Myocyte (in vitro differentiated cells): ENCODE results near the gene FKBP1C. TPM values are rescaled to one million over a fixed set of nuclear protein-coding genes. Genes with fewer than 3 reads are reported as not detected.
"Not testable (repeated sequence)": the region's sequence is repeated elsewhere in the genome, so short reads cannot be mapped to it uniquely, and the experiment has no call there.

Experiments
- DNase-seq: peaks from one replicate; pipeline ENCODE4 v3.0.0-alpha.2; 2012; ENCODE audit warnings: low read depth
- polyA plus RNA-seq: library from polyadenylated mRNA; unstranded; fragments of >200 nt; gene quantifications from one replicate; pipeline ENCODE4 v1.2.1, GENCODE V29; 2012; ENCODE audit warnings: missing spikeins
- total RNA-seq: library from RNA; depleted of rRNA; stranded (reverse); fragments of >200 nt; gene quantifications from 2 replicates; pipeline ENCODE4 v1.2.3, GENCODE V29; 2014

The FKBP1C gene
- total RNA-seq, result 0.43 and 0.52 TPM in 2 replicates
- polyA plus RNA-seq, result 2.3 TPM

GRCh38 chr6:63211343-63211742, at the start of gene FKBP1C:
TSS of gene FKBP1C (plus strand) at chr6:63211469.
- DNase-seq, result not testable (repeated sequence)

- not testable (repeated sequence) for DNase-seq
Measured at GRCh38 chr6:63164047-63164803, 47.0 kb upstream of the FKBP1C start.

GRCh38 chr6:63174173-63174572, 37.1 kb upstream of the FKBP1C start:
- DNase-seq, result no peak

DNA sequence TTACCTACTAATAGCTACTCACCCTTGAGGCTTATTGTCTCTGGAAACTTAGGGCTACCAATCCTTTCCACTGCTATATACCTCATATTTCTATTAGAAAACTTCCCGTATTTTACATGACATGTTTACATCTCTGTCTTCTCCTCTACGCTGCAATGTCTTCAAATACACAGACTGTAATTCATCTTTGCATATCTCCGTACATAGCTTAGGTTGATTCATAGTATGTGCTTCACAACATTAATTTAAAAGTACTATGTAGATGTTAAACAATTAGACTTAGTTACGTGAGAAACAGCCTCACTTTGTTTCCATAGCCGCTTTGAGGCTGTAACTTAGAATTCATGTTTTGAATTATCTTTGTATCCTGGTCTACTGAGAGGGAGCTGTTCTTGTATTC, 35.1 kb upstream of the FKBP1C start:
- no peak for DNase-seq

DNA sequence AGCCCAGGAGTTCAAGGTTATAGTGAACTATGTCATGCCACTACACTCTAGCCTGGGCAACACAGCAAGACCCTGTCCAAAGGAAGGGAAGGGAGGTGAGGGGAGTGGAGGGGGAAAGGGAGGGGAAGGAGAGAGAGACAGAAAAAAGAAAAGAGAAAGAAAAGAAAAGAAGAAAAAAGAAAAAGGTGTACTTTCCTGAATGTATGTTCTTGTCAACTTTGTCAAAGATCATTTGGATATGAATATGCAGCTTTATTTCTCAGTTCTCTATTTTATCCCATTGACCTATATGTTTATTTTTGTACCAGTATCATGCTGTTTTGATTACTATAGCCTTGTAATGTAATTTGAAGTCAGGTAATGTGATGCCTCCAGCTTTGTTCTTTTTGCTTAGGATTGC, 30.9 kb upstream of the FKBP1C start:
- DNase-seq, result no peak

DNA sequence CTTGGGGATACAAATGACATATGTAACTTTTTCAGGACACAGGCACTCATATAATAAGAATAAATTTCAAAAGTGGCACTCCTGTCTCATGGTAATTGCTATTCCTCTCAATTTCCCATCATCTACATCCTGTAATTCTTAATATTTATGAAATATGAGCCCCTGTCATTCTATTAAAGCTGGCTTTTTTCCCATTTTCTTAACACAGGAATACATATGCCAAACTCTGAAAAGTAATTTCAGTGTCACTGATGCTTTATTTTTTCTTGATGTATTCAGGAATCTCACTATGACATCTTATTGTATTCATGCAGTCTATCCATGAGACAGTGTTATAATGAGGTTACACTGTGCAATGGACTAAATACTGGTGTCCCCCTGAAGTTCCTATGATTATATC, 24.3 kb upstream of the FKBP1C start:
- no peak for DNase-seq

DNA sequence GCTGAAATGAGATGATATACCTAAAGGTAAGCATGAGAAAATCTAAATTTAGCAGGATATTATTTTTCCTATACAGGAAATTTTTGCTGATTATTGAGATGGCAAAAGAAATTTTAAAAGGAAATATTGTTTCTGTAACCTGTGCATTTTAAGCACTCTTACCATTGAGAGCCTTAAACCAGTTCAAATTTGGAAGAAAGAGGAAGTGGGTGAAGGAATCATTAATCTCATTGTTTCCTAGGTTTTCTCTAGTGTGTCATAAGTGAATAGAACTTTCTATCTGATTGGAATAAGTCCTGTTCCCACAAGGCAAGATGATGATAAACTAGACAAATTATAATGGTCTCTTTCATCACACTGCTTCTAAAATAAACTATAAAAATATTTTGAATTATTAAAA, 22.4 kb upstream of the FKBP1C start:
- DNase-seq, result no peak

- no peak for DNase-seq
Measured at GRCh38 chr6:63193324-63193723, 17.9 kb upstream of the FKBP1C start.

DNA sequence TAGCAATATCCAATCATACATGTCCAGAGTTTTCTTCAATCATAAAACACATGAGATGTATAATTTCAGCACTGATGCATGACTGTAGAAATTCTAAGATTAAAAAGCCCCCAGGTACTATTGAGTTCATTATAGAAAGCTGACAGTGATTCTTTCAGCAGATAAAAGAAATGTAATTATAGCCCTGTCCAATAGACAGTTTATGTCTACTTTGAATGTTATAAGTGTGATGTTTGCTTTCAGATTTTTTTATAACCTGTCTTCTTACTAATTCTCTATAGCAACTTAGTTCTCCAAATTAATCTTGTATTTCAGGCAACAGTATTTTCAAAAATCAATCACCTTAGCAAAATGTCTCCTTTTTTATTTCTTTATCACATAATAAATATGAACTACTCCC, 13.5 kb upstream of the FKBP1C start:
- DNase-seq, result no peak

DNA sequence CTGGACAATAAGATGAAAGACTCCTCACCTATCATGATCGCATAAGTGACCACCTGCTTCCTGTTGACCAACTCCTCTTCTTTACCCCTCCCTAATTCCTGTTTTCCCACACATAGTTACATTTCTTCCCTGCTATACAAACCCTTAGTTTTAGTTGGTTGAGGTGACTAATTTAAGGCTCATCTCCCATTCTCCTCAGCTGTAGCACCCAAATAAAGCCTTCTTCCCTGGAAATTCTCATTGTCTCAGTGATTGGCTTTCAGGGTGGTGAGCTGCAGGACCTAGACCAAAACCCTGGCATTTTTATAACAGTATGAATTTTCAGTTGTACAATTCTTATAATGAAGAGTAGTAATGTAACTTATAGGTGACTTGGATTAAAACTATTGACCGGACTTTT, 2.1 kb downstream of the FKBP1C start:
- DNase-seq, result no peak

GRCh38 chr6:63214816-63215215, 3.5 kb downstream of the FKBP1C start:
- DNase-seq, result no peak

GRCh38 chr6:63224179-63224578, 12.9 kb downstream of the FKBP1C start:
- no peak for DNase-seq

DNA sequence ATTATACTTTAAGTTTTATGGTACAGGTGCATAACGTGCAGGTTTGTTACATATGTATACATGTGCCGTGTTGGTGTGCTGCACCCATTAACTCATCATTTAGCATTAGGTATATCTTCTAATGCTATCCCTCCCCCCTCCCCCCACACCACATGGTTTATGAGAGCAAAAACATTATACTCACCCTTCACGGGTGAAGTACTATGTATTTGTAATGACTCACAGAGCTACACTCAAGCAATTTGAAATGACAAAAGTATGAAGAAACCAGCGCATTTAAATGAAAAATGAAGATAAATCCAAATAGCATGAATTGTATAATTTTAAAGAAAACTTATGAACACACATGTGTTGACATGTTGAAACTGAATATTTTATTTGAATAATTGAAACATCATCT, 14.7 kb downstream of the FKBP1C start:
- DNase-seq, result not testable (repeated sequence)

DNA sequence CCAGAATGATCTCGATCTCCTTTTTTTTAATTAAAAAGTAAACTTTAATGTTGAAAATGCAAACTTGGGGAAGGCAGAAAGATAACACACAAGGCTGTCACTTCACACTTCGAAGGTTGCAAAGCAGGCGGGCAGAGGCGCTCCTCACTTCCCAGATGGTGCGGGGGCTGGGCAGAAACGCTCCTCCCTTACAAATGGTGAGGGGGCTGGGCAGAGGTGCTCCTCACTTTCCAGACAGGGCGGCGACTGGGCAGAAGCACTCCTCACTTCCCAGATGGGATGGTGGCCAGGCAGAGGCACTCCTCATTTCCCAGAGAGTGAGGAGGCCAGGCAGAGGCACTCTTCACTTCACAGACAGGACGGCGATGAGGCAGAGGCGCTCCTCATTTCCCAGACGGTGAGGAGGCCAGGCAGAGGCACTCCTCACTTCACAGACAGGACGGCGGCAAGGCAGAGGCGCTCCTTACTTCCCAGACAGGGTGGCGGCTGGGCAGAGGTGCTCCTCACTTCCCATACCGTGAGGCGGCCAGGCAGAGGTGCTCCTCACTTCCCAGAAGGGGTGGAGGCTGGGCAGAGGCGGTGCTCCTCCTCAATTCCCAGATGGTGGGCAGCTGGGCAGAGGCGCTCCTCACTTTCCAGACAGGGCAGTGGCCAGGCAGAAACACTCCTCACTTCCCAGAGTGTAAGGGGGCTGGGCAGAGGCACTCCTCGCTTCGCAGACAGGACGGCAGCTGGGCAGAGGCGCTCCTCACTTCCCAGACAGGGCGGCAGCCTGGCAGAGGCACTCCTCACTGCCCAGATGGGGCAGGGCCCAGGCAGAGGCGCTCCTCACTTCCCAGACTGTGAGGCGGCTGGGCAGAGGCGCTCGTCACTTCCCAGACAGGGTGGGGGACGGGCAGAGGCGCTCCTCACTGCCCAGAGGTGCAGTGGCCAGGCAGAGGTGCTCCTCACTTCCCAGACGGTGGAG, 16.9 kb downstream of the FKBP1C start:
- DNase-seq, result not testable (repeated sequence)

GRCh38 chr6:63230027-63230426, 18.8 kb downstream of the FKBP1C start:
- not testable (repeated sequence) for DNase-seq

DNA sequence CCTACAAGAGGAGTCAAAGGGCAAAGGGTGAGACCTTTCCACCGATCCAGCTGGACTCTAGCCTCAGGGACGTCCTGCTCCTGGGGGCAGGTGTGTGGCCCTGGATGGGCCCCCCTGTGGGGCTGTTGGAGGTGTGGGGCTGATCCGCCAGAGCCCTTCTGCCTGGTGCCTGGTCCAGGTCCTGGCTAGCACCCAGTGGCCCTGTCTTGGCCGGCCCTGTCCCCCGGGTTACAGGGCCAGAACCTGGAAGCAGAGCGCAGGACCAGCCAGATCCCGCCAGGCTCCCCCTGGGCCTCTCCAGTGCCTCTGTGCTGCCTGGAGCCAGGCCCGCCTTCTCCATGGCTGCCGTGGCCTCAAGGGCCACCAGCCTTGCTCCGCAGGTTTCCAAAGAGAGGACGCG, 19.2 kb downstream of the FKBP1C start:
- DNase-seq, result not testable (repeated sequence)

DNA sequence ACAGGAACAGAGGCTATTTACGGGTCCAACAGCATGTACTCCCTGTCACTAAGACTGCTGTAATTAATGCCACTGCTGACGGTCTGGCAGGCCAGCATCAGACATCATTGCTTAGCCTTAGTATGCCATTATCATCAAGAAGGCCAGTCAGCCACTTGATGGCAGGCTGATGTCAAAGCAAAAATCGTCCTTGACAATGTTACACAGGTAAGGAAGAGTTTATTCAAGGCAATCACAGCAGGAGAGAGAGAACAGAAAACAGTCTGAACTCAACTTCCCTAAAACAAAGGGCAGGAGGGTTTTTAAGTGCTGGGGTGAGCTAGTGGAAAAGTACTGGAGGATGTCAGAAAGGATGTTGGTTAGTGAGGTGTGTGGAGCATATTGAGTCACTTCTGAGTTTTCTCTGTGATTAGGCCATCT, 25.1 kb downstream of the FKBP1C start:
- no peak for DNase-seq

- no peak for DNase-seq
Measured at GRCh38 chr6:63245420-63245819, 34.2 kb downstream of the FKBP1C start.

- no peak for DNase-seq
Measured at GRCh38 chr6:63245909-63246308, 34.6 kb downstream of the FKBP1C start.

DNA sequence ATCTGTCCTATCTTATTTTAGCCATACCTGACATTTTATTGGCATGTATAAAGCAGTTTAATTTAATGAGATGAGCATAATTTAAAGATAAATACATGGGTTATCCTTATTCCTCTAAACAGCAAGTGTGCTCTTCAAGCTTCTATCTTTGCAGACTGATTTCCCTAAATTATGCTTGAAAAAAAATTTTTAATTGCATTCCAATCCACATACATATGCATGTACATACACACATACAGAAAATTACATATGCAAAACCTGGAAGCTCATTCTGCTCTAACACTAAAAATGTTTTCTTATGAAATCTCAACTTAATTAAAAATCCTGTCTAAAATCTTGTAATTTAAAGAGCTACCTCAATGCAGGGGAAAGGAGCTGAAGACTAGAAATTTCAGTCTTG, 35.3 kb downstream of the FKBP1C start:
- DNase-seq, result no peak

- DNase-seq, result no peak
Measured at GRCh38 chr6:63249875-63250482, 38.7 kb downstream of the FKBP1C start.

DNA sequence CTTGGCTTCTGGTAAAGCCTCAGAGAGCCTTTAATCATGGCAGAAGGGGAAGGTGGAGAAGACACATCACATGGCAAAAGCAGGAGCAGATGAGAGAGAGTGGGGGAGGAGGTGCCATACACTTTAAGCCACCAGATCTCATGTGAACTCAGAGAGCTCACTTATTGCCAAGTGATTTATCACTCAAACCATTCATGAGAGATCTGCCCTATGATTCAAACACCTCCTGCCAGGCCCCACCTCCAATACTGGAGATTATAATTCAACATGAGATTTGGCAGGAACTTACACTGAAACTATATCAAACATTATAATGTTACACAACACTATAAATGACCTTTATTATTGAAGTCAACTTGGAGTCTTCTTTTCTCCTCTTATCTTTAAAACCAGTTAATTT, 47.9 kb downstream of the FKBP1C start:
- no peak for DNase-seq
